ENCODE data around the gene TM6SF1.
"Not testable (repeated sequence)": the region's sequence is repeated elsewhere in the genome, so short reads cannot be mapped to it uniquely, and the experiment has no call there.

The TM6SF1 gene

GRCh38 chr15:83118968-83119367 is 11.5 kb downstream of the TM6SF1 start:
- no peak for DNase-seq

- no peak for DNase-seq
These were observed 12.6 kb downstream of the TM6SF1 start for GRCh38 chr15:83119968-83120581.

GRCh38 chr15:83123529-83123928 is 16.1 kb downstream of the TM6SF1 start:
- no peak for DNase-seq

GRCh38 chr15:83127547-83128150 is 20.2 kb downstream of the TM6SF1 start:
- DNase-seq: no peak

GRCh38 chr15:83129791-83130190 is 22.3 kb downstream of the TM6SF1 start:
- DNase-seq: no peak

GRCh38 chr15:83132861-83133523 is 25.5 kb downstream of the TM6SF1 start:
- DNase-seq: no peak

- DNase-seq: not testable (repeated sequence)
These were observed 34.7 kb downstream of the TM6SF1 start for GRCh38 chr15:83142151-83142550.

- no peak for DNase-seq
These were observed 37.3 kb downstream of the TM6SF1 start for GRCh38 chr15:83144771-83145170.

- DNase-seq: no peak
These were observed 45.8 kb downstream of the TM6SF1 start for GRCh38 chr15:83153288-83153687.

GRCh38 chr15:83155942-83156341 is 48.5 kb downstream of the TM6SF1 start:
- no peak for DNase-seq

GRCh38 chr15:83158393-83158792 is 50.9 kb downstream of the TM6SF1 start:
- DNase-seq: no peak

- no peak for DNase-seq
These were observed 53.3 kb downstream of the TM6SF1 start for GRCh38 chr15:83160741-83161140.

GRCh38 chr15:83163032-83163431 is 55.6 kb downstream of the TM6SF1 start:
- DNase-seq: no peak

- no peak for DNase-seq
These were observed 56.8 kb downstream of the TM6SF1 start for GRCh38 chr15:83164111-83164770.

- no peak for DNase-seq
These were observed 57.4 kb downstream of the TM6SF1 start for GRCh38 chr15:83164771-83165404.

GRCh38 chr15:83166218-83166617 is 58.8 kb downstream of the TM6SF1 start:
- no peak for DNase-seq

GRCh38 chr15:83166830-83167229 is 59.4 kb downstream of the TM6SF1 start:
- DNase-seq: no peak

- DNase-seq: not testable (repeated sequence)
These were observed 62.1 kb downstream of the TM6SF1 start for GRCh38 chr15:83169576-83169975.

- no peak for DNase-seq
These were observed 63.2 kb downstream of the TM6SF1 start for GRCh38 chr15:83170474-83171165.

GRCh38 chr15:83174891-83175290 is 67.4 kb downstream of the TM6SF1 start:
- DNase-seq: no peak

GRCh38 chr15:83178390-83178789 is 70.9 kb downstream of the TM6SF1 start:
- DNase-seq: no peak

- DNase-seq: no peak
These were observed 71.5 kb downstream of the TM6SF1 start for GRCh38 chr15:83178869-83179325.

GRCh38 chr15:83185561-83185960 is 78.1 kb downstream of the TM6SF1 start:
- DNase-seq: no peak
